ENCODE measurements around the gene SPSB3. TPM values are rescaled to one million over a fixed set of nuclear protein-coding genes. Genes with fewer than 3 reads are reported as not detected.
"Not testable (repeated sequence)": the region's sequence is repeated elsewhere in the genome, so short reads cannot be mapped to it uniquely, and the experiment has no call there.

SPSB3 gene
- total and polyA plus RNA-seq, 2 of the 13 experiments (the other 11 are each of a cell fraction or from before 2014, with no cell fraction given) = 13.2 to 21.9 TPM

- H2AFZ ChIP-seq (ENCODE audit: low read length); H4K20me1 ChIP-seq (ENCODE audit: insufficient read depth, low read length); CTCF ChIA-PET (ENCODE audit: low intra/inter-chr PET ratio, low total read pairs); H3K79me2 ChIP-seq (ENCODE audit: insufficient read depth, low read length); H3K36me3 ChIP-seq (replicated peaks in 1 of 2; ENCODE audit: control insufficient read depth in 1 of 2, insufficient read depth in 2 of 2, low read length in 2 of 2); H3K4me2 ChIP-seq (ENCODE audit: low read depth, low read length); POLR2A ChIA-PET; in situ Hi-C loops (cut with HindIII; ENCODE audit: extremely low pct_ligation_motif_present, low pct_unique_long_range_greater_than_20kb); H3K4me3 ChIP-seq (replicated peaks in 1 of 3; ENCODE audit: insufficient read depth in 1 of 3, low read depth in 2 of 3, low read length in 3 of 3); H3K27ac ChIP-seq (ENCODE audit: extremely low read length, insufficient read depth, low read length); DNase-seq (ENCODE audit: low spot score); H3K9ac ChIP-seq (ENCODE audit: insufficient read depth, low read depth, low read length); FAIRE-seq; intact Hi-C loops (cut with micrococcal nuclease; ENCODE audit: unreplicated experiment); BruUV-seq (replicated peaks); H3K27me3 ChIP-seq (ENCODE audit: control insufficient read depth in 1 of 2, insufficient read depth in 2 of 2, low read length in 2 of 2); ATAC-seq: not testable (repeated sequence)
- H3K9me3 ChIP-seq (ENCODE audit: low read length) = peaks cover 24% of the 10 kb centered on the region
- peaks cover 14% of the 10 kb centered on the region for H3K4me1 ChIP-seq (ENCODE audit: insufficient read depth, low read length)
- 84% methylated on average over 3 of the region's 5 CpGs for WGBS (ENCODE audit: low lambda C conversion rate)
Measured at GRCh38 chr16:1799263-1799662, 16.9 kb upstream of the SPSB3 start.

- DNase-seq (ENCODE audit: low spot score) = no peak
- H3K4me2 ChIP-seq (ENCODE audit: low read depth, low read length) = peak overlapping the region; percentile 92
- H3K4me3 ChIP-seq (replicated peaks in 1 of 3; ENCODE audit: insufficient read depth in 1 of 3, low read depth in 2 of 3, low read length in 3 of 3) = peak overlapping the region; percentile 53 to 75 (median 59)
- H2AFZ ChIP-seq (ENCODE audit: low read length) = no peak overlapping the region
- peak; percentile 40 for FAIRE-seq
- BruUV-seq (replicated peaks) = TSS peak; percentile 61
- peaks cover 24% of the 10 kb centered on the region for H3K9me3 ChIP-seq (ENCODE audit: low read length)
- H4K20me1 ChIP-seq (ENCODE audit: insufficient read depth, low read length) = no peaks in the 10 kb centered on the region
- H3K36me3 ChIP-seq (replicated peaks in 1 of 2; ENCODE audit: control insufficient read depth in 1 of 2, insufficient read depth in 2 of 2, low read length in 2 of 2) = no peaks in the 10 kb centered on the region
- peak; percentile 11 for ATAC-seq
- peak overlapping the region; percentile 65 for H3K27ac ChIP-seq (ENCODE audit: extremely low read length, insufficient read depth, low read length)
- in situ Hi-C loops (cut with HindIII; ENCODE audit: extremely low pct_ligation_motif_present, low pct_unique_long_range_greater_than_20kb) = no loop called here
- WGBS (ENCODE audit: low lambda C conversion rate) = 23% methylated on average over 17 of the region's 32 CpGs
- ChIA-PET POLR2A (interaction anchor here (1.1 to 5.5 kb wide), 5 partner anchors 12 to 360 kb away, joined by 3 to 57 read pairs (median 3); partner anchors contain the start of genes EME2, NUBP2, SPSB3 and TRAF7), CTCF (ENCODE audit: low intra/inter-chr PET ratio, low total read pairs) (interaction anchor here (1.7 kb wide), 1 partner anchor 18 kb away, joined by 4 read pairs; no protein-coding TSS in a partner anchor)
- intact Hi-C loops (cut with micrococcal nuclease; ENCODE audit: unreplicated experiment) = loop anchor here (1.0 kb wide), 1 partner anchor 17 kb away; no protein-coding TSS in a partner anchor
- no peaks in the 10 kb centered on the region for H3K27me3 ChIP-seq (ENCODE audit: control insufficient read depth in 1 of 2, insufficient read depth in 2 of 2, low read length in 2 of 2)
- H3K4me1 ChIP-seq (ENCODE audit: insufficient read depth, low read length) = peaks cover 25% of the 10 kb centered on the region
- H3K79me2 ChIP-seq (ENCODE audit: insufficient read depth, low read length) = no peaks in the 10 kb centered on the region
- peak overlapping the region; percentile 73 for H3K9ac ChIP-seq (ENCODE audit: insufficient read depth, low read depth, low read length)
- TF ChIP-seq ZNF781 (CRISPR knock-in tag; IDR thresholded peaks at IDR 0.05; ENCODE audit: borderline replicate concordance, not compliant biosample characterization) = no peak
- no peak for TF ChIP-seq MIER2 (CRISPR knock-in tag; IDR thresholded peaks at IDR 0.05)
- no peak for TF ChIP-seq ZNF788 (CRISPR knock-in tag; IDR thresholded peaks at IDR 0.05; ENCODE audit: borderline replicate concordance)
- TF ChIP-seq ZNF30 (CRISPR knock-in tag; IDR thresholded peaks at IDR 0.05) = no peak
- TF ChIP-seq, protein P1, sequence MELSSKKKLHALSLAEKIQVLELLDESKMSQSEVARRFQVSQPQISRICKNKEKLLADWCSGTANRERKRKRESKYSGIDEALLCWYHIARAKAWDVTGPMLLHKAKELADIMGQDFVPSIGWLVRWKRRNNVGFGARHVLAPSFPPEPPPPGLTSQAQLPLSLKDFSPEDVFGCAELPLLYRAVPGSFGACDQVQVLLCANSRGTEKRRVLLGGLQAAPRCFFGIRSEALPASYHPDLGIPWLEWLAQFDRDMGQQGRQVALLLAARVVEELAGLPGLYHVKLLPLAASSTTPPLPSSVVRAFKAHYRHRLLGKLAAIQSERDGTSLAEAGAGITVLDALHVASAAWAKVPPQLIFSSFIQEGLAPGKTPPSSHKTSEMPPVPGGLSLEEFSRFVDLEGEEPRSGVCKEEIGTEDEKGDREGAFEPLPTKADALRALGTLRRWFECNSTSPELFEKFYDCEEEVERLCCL (CRISPR knock-in tag; IDR thresholded peaks at IDR 0.05; ENCODE audit: borderline replicate concordance) = no peak
- TF ChIP-seq ZNF597 (CRISPR knock-in tag; IDR thresholded peaks at IDR 0.05) = no peak
- no peak for TF ChIP-seq ZNF644 (CRISPR knock-in tag; IDR thresholded peaks at IDR 0.05; ENCODE audit: low read depth)
- TF ChIP-seq ZNF563 (CRISPR knock-in tag; IDR thresholded peaks at IDR 0.05) = no peak
- TF ChIP-seq ZKSCAN5 (CRISPR knock-in tag; IDR thresholded peaks at IDR 0.05) = no peak
- 0 out of 2 replicates have a peak, but pooled peaks have one; percentile 25 for TF ChIP-seq ZNF280B (CRISPR knock-in tag; IDR thresholded peaks at IDR 0.05; ENCODE audit: borderline replicate concordance)
- TF ChIP-seq EED (CRISPR knock-in tag; IDR thresholded peaks at IDR 0.05) = 0 out of 2 replicates have a peak, but pooled peaks have one; percentile 17
- no peak for TF ChIP-seq ZNF329 (CRISPR knock-in tag; IDR thresholded peaks at IDR 0.05; ENCODE audit: low read depth)
- TF ChIP-seq TOPORS (CRISPR knock-in tag; IDR thresholded peaks at IDR 0.05) = no peak
Measured at GRCh38 chr16:1794908-1795666, 12.7 kb upstream of the SPSB3 start.

Measured in HepG2 (cell line).